Measurements from ENCODE around the gene CTXND2.
"Not testable (repeated sequence)": the region's sequence is repeated elsewhere in the genome, so short reads cannot be mapped to it uniquely, and the experiment has no call there.

The CTXND2 gene

DNA sequence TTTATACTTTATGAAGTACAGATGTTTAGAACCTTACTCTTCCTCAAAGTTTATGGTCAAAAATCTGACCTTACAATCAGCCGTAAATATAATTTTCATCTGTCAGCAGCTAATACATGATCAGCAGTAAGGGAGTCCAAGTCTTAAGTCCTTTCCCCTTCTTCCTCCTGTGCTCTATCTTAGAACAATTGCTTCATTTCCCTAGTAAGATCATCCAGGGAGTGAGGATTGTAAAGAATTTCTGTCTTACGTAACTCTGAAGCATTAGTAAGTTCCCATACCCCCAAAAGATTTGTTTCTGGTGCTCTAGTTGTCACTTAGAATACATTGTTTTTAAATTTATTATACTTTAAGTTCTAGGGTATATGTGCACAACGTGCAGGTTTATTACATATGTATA lies 41.4 kb downstream of the CTXND2 start:
- H3K36me3 ChIP-seq (ENCODE audit: control insufficient read depth, insufficient read depth, low read length): no peaks in the 10 kb centered on the region

DNA sequence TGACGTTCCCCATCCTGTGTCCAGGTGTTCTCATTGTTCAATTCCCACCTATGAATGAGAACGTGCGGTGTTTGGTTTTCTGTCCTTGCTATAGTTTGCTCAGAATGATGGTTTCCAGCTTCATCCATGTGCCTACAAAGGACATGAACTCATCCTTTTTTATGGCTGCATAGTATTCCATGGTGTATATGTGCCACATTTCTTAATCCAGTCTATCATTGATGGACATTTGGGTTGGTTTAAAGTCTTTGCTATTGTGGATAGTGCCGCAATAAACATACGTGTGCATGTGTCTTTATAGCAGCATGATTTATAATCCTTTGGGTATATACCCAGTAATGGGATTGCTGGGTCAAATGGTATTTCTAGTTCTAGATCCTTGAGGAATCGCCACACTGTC lies 41.8 kb downstream of the CTXND2 start:
- not testable (repeated sequence) for H3K9me3 ChIP-seq (ENCODE audit: control insufficient read depth, low read length); H3K36me3 ChIP-seq (ENCODE audit: control insufficient read depth, insufficient read depth, low read length); H3K27me3 ChIP-seq (ENCODE audit: control insufficient read depth, insufficient read depth, low read length); H3K4me3 ChIP-seq (ENCODE audit: low read length); H3K9ac ChIP-seq (ENCODE audit: low read length); H3K4me1 ChIP-seq (ENCODE audit: control insufficient read depth, insufficient read depth, low read length)

More for the DNA sequence above, 41.4 kb downstream of the CTXND2 start:
- Histone ChIP-seq H3K9ac (ENCODE audit: low read length) (no peak overlapping the region), H3K4me3 (ENCODE audit: low read length) (no peak overlapping the region), H3K4me1 (ENCODE audit: control insufficient read depth, insufficient read depth, low read length) (no peaks in the 10 kb centered on the region), H3K9me3 (ENCODE audit: control insufficient read depth, low read length) (no peaks in the 10 kb centered on the region), H3K27me3 (ENCODE audit: control insufficient read depth, insufficient read depth, low read length) (no peaks in the 10 kb centered on the region)

DNA sequence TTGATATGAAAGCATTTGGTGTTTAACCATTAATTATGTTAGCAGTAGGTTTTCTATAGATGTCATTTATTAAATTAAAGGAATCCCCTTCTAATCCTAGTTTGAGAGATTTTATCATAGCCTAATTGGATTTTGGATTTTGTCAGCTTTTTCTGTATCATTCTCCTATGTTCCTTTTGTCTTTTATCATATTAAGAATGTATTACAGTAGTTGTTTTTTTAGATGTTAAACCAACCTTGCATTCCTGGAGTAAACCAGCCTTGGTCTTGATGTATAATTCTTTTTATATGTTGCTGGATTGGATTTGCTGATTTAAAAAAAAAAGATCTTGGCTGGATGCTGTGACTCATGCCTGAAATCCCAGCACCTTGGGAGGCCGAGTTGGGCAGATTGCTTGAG lies 44.8 kb downstream of the CTXND2 start:
- no peaks in the 10 kb centered on the region for H3K27me3 ChIP-seq (ENCODE audit: control insufficient read depth, insufficient read depth, low read length)
- H3K9ac ChIP-seq (ENCODE audit: low read length): no peak overlapping the region
- no peaks in the 10 kb centered on the region for H3K36me3 ChIP-seq (ENCODE audit: control insufficient read depth, insufficient read depth, low read length)
- no peaks in the 10 kb centered on the region for H3K4me1 ChIP-seq (ENCODE audit: control insufficient read depth, insufficient read depth, low read length)
- no peak overlapping the region for H3K4me3 ChIP-seq (ENCODE audit: low read length)
- H3K9me3 ChIP-seq (ENCODE audit: control insufficient read depth, low read length): no peaks in the 10 kb centered on the region

DNA sequence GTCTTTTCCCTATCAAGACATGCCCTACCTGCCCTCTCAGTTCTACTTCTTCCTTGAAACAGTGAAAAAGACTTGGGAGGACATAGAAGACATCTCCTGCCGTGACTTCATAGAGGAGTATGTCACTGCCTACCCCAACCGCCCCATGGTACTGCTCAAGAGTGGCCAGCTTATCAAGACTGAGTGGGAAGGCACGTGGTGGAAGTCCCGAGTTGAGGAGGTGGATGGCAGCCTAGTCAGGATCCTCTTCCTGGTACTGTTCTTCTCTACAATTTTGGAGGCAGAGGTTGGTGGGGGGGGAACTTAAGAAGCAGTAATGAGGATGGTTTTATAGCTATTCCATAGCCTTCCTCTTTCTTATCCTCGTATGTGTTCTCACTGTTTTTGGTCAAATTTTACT lies 57.9 kb downstream of the CTXND2 start:
- H3K36me3 ChIP-seq (ENCODE audit: control insufficient read depth, insufficient read depth, low read length): peaks cover 8% of the 10 kb centered on the region

DNA sequence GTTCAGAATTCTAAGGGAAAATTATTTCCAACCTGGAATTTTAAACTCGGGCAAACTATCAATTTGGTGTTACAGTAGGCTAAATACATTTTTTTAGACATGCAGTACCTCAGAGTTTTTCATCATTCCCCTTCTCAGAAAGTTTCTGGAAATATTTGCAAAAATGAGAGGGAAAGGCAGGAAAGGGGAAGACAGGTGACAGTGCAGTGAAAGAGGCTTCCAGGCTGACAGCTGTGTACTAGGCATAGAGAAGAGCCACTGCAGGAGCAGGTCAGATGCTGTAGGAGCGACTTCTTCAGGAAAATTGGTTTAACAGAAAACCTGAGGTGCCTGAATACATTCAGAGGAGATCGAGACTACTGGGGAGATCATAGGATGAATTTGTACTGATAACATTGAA lies 67.8 kb downstream of the CTXND2 start:
- Histone ChIP-seq H3K27me3 (ENCODE audit: control insufficient read depth, insufficient read depth, low read length) (no peaks in the 10 kb centered on the region), H3K36me3 (ENCODE audit: control insufficient read depth, insufficient read depth, low read length) (no peaks in the 10 kb centered on the region), H3K9me3 (ENCODE audit: control insufficient read depth, low read length) (no peaks in the 10 kb centered on the region), H3K4me1 (ENCODE audit: control insufficient read depth, insufficient read depth, low read length) (no peaks in the 10 kb centered on the region), H3K4me3 (ENCODE audit: low read length) (no peak overlapping the region), H3K9ac (ENCODE audit: low read length) (no peak overlapping the region)

More for the DNA sequence above, 57.9 kb downstream of the CTXND2 start:
- no peaks in the 10 kb centered on the region for H3K27me3 ChIP-seq (ENCODE audit: control insufficient read depth, insufficient read depth, low read length)
- H3K9ac ChIP-seq (ENCODE audit: low read length): no peak overlapping the region
- no peaks in the 10 kb centered on the region for H3K9me3 ChIP-seq (ENCODE audit: control insufficient read depth, low read length)
- H3K4me1 ChIP-seq (ENCODE audit: control insufficient read depth, insufficient read depth, low read length): no peaks in the 10 kb centered on the region
- H3K4me3 ChIP-seq (ENCODE audit: low read length): no peak overlapping the region

DNA sequence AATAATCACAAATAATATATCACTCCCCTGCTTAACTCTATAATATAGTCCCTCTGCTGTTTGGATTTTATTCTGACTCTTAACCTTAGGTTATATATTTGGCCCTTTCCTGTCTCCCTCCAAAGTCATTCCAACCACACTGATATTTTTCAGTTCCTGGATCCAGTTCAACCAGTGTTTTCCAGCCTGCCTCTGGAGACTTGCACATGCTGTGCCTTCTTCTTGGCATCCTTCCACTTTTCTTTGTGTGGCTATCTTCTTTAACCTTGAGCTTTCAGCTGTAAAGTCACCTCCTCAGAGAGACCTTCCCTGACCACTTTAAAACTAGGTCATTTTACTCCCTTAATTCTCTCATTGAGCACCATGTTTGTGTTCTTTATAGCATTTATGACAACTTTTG lies 68.3 kb downstream of the CTXND2 start:
- Histone ChIP-seq H3K4me1 (ENCODE audit: control insufficient read depth, insufficient read depth, low read length) (no peaks in the 10 kb centered on the region), H3K9ac (ENCODE audit: low read length) (no peak overlapping the region), H3K9me3 (ENCODE audit: control insufficient read depth, low read length) (no peaks in the 10 kb centered on the region), H3K36me3 (ENCODE audit: control insufficient read depth, insufficient read depth, low read length) (no peaks in the 10 kb centered on the region), H3K4me3 (ENCODE audit: low read length) (no peak overlapping the region), H3K27me3 (ENCODE audit: control insufficient read depth, insufficient read depth, low read length) (no peaks in the 10 kb centered on the region)

DNA sequence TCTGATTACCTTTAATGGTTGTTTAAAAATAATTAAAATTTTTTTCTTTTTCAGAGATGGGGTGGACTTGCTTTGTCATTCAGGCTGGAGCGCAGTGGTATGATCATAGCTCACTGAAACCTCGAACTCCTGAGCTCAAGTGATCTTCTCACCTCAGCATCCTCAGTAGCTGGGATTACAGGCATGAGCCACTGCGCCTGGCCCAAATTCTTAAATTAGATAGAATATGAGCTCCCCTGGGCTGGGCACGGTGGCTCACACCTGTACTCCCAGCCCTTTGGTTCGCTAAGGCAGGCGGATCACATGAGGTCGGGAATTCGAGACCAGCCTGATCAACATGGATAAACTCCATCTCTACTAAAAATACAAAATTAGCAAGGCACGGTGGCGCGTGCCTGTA lies 70.7 kb downstream of the CTXND2 start:
- no peaks in the 10 kb centered on the region for H3K9me3 ChIP-seq (ENCODE audit: control insufficient read depth, low read length)
- H3K4me1 ChIP-seq (ENCODE audit: control insufficient read depth, insufficient read depth, low read length): no peaks in the 10 kb centered on the region
- H3K9ac ChIP-seq (ENCODE audit: low read length): no peak overlapping the region
- peaks cover 3% of the 10 kb centered on the region for H3K36me3 ChIP-seq (ENCODE audit: control insufficient read depth, insufficient read depth, low read length)
- no peak overlapping the region for H3K4me3 ChIP-seq (ENCODE audit: low read length)
- H3K27me3 ChIP-seq (ENCODE audit: control insufficient read depth, insufficient read depth, low read length): no peaks in the 10 kb centered on the region

DNA sequence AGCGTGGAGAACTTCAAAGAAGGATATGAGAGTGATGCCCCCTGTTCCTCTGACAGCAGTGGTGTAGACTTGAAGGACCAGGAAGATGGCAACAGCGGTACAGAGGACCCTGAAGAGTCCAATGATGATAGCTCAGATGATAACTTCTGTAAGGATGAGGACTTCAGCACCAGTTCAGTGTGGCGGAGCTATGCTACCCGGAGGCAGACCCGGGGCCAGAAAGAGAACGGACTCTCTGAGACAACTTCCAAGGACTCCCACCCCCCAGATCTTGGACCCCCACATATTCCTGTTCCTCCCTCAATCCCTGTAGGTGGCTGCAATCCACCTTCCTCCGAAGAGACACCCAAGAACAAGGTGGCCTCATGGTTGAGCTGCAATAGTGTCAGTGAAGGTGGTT lies 73.7 kb downstream of the CTXND2 start:
- H3K9me3 ChIP-seq (ENCODE audit: control insufficient read depth, low read length): no peaks in the 10 kb centered on the region
- no peak overlapping the region for H3K9ac ChIP-seq (ENCODE audit: low read length)
- no peak overlapping the region for H3K4me3 ChIP-seq (ENCODE audit: low read length)
- no peaks in the 10 kb centered on the region for H3K4me1 ChIP-seq (ENCODE audit: control insufficient read depth, insufficient read depth, low read length)
- no peaks in the 10 kb centered on the region for H3K27me3 ChIP-seq (ENCODE audit: control insufficient read depth, insufficient read depth, low read length)
- H3K36me3 ChIP-seq (ENCODE audit: control insufficient read depth, insufficient read depth, low read length): peaks cover 18% of the 10 kb centered on the region

DNA sequence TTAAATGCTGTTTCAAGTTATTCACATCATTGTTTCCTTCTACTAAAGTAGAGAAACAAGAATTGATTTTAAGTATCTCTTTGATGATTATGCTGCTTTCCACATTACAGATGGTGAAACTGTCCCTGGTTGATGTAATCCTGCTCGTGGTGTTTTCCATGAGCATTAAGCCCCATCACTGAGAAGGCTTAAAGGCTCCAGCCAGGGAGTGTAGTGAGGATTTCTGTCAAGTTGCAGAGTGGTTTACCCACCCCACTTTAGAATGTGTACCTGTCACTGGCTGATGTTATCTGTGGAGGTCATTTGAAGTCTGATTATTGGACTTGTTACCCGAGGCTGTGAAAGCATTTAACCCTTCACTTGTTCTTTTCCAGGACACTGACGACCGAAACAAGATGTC lies 74.8 kb downstream of the CTXND2 start:
- Histone ChIP-seq H3K4me3 (ENCODE audit: low read length) (no peak overlapping the region), H3K9ac (ENCODE audit: low read length) (no peak overlapping the region), H3K27me3 (ENCODE audit: control insufficient read depth, insufficient read depth, low read length) (no peaks in the 10 kb centered on the region), H3K4me1 (ENCODE audit: control insufficient read depth, insufficient read depth, low read length) (no peaks in the 10 kb centered on the region), H3K9me3 (ENCODE audit: control insufficient read depth, low read length) (no peaks in the 10 kb centered on the region), H3K36me3 (ENCODE audit: control insufficient read depth, insufficient read depth, low read length) (peaks cover 20% of the 10 kb centered on the region)

All from mucosa of stomach (tissue), 1 donor.